Rectal smooth muscle tissue (tissue), 1 donor: ENCODE data around the gene NAA15.
A peak's percentile ranks its signal among the peaks of the same experiment; 100 is the strongest.
"Not testable (repeated sequence)": the region's sequence is repeated elsewhere in the genome, so short reads cannot be mapped to it uniquely, and the experiment has no call there.

ENCODE experiments used
- H3K27ac ChIP-seq: one replicate; pipeline ENCODE4 v1.7.0; 2013; ENCODE audit warnings: low read depth, low read length, inconsistent platforms
- H3K27me3 ChIP-seq: one replicate; pipeline ENCODE4 v1.7.0; 2013; ENCODE audit warnings: low read length; ENCODE audit not compliant: control insufficient read depth, insufficient read depth
- H3K36me3 ChIP-seq: one replicate; pipeline ENCODE4 v1.7.0; 2013; ENCODE audit warnings: low read length; ENCODE audit not compliant: control insufficient read depth, insufficient read depth
- H3K4me1 ChIP-seq: one replicate; pipeline ENCODE4 v1.7.0; 2013; ENCODE audit warnings: low read length; ENCODE audit not compliant: control insufficient read depth, insufficient read depth
- H3K4me3 ChIP-seq: one replicate; pipeline ENCODE4 v1.7.0; 2013; ENCODE audit warnings: low read length
- H3K9ac ChIP-seq: one replicate; pipeline ENCODE4 v1.7.0; 2013; ENCODE audit warnings: low read length

Gene NAA15

DNA sequence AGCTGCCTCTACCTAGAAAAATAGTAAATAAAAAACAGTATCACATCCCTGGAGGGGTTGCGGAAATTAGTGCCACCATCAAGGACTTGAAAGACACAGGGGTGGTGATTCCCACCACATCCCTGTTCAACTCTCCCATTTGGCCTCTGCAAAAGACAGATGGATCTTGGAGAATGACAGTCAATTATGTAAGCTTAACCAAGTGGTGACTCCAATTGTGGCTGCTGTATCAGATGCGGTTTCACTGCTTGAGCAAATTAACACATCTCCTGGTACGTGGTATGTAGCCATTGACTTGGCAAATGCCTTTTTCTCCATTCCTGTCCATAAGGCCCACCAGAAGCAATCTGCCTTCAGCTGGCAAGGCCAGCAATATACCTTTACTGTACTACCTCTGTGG is 143.6 kb downstream of the NAA15 start:
- H3K9ac ChIP-seq, H3K4me3 ChIP-seq, H3K27me3 ChIP-seq, H3K27ac ChIP-seq, H3K4me1 ChIP-seq, H3K36me3 ChIP-seq: not testable (repeated sequence)

DNA sequence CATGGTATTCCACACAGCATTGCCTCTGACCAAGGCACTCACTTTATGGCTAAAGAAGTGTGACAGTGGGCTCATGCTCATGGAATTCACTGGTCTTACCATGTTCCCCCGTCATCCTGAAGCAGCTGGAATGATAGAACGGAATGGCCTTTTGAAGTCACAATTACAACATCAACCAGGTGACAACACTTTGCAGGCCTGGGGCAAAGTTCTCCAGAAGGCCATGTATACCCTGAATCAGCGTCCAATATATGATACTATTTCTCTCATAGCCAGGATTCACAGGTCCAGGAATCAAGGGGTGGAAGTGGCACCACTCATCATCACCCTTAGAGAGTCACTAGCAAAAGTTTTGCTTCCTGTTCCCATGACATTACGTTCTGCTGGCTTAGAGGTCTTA is 145.8 kb downstream of the NAA15 start:
- not testable (repeated sequence) for H3K36me3 ChIP-seq, H3K4me3 ChIP-seq, H3K27ac ChIP-seq, H3K4me1 ChIP-seq, H3K27me3 ChIP-seq, H3K9ac ChIP-seq

DNA sequence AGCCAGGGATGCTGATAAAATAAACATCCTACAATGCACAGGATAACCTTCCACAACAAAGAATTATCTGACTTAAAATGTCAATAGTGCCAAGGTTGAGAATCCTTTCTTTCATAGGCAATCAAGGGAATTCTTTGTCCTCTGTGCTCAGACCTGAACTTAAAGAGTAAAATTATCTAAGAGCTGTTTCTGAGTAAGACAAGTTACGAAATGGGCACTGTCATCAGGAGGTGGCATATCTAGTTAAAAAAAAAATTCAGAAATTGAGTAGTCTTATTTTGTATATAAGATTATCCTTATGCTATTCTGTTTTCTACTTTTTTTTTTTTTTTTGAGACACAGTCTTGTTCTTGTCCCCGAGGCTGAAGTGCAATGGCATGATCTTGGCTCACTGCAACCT is 149.3 kb downstream of the NAA15 start:
- Histone ChIP-seq H3K27me3 (no peaks in the 10 kb centered on the region), H3K36me3 (peaks cover 3% of the 10 kb centered on the region), H3K4me1 (peaks cover 4% of the 10 kb centered on the region), H3K27ac (no peak overlapping the region), H3K9ac (no peak overlapping the region), H3K4me3 (no peak overlapping the region)

- no peak overlapping the region for H3K9ac ChIP-seq
- no peak overlapping the region for H3K27ac ChIP-seq
- peaks cover 9% of the 10 kb centered on the region for H3K4me1 ChIP-seq
- peaks cover 3% of the 10 kb centered on the region for H3K36me3 ChIP-seq
- no peak overlapping the region for H3K4me3 ChIP-seq
- no peaks in the 10 kb centered on the region for H3K27me3 ChIP-seq
Measured at GRCh38 chr4:139451997-139452396, 150.7 kb downstream of the NAA15 start.

- Histone ChIP-seq H3K4me3 (peak overlapping the region; percentile 96), H3K4me1 (peaks cover 9% of the 10 kb centered on the region), H3K9ac (peak overlapping the region; percentile 66), H3K36me3 (peaks cover 3% of the 10 kb centered on the region), H3K27ac (peak overlapping the region; percentile 98), H3K27me3 (no peaks in the 10 kb centered on the region)
Measured at GRCh38 chr4:139453041-139453370, 151.7 kb downstream of the NAA15 start.

- H3K27ac ChIP-seq: peak overlapping the region; percentile 98
- peaks cover 3% of the 10 kb centered on the region for H3K36me3 ChIP-seq
- peak overlapping the region; percentile 66 for H3K9ac ChIP-seq
- H3K27me3 ChIP-seq: no peaks in the 10 kb centered on the region
- H3K4me3 ChIP-seq: peak overlapping the region; percentile 96
- peaks cover 9% of the 10 kb centered on the region for H3K4me1 ChIP-seq
Measured at GRCh38 chr4:139453371-139454110, 152.2 kb downstream of the NAA15 start.

- Histone ChIP-seq H3K4me1 (peaks cover 9% of the 10 kb centered on the region), H3K36me3 (peaks cover 3% of the 10 kb centered on the region), H3K27ac (peak within 1 kb of the TSS; percentile 98), H3K27me3 (no peaks in the 10 kb centered on the region), H3K4me3 (peak within 1 kb of the TSS; percentile 96), H3K9ac (peak within 1 kb of the TSS; percentile 89)
Measured at GRCh38 chr4:139454111-139455045, 153.1 kb downstream of the NAA15 start, which contains the start of gene RAB33B. Gene RAB33B, plus strand, starts transcription at chr4:139454121. Its CDS starts 75 bp downstream, at chr4:139454196.

DNA sequence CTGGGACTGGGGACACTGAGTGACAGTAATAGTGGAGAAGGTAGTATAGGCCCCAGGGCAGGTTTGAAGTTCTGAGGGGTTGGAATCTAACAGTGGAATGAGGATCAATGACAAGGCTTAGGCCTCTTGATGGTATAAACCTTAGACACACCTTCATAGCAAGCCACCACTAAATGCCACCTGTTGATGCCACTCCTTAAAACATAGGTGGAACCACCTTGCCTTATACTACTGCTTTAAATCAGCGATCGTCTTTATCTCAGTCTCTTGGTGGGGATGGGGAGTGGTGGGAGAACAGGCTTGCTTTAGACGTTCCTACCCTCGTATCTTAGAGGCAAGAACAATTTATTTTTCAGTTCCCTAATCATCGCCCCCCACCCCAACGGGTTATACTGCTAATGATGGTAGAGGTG is 153.8 kb downstream of the NAA15 start:
- Histone ChIP-seq H3K27ac (no peak overlapping the region), H3K36me3 (peaks cover 3% of the 10 kb centered on the region), H3K4me1 (peaks cover 9% of the 10 kb centered on the region), H3K9ac (no peak overlapping the region), H3K27me3 (no peaks in the 10 kb centered on the region), H3K4me3 (peak overlapping the region; percentile 96)

DNA sequence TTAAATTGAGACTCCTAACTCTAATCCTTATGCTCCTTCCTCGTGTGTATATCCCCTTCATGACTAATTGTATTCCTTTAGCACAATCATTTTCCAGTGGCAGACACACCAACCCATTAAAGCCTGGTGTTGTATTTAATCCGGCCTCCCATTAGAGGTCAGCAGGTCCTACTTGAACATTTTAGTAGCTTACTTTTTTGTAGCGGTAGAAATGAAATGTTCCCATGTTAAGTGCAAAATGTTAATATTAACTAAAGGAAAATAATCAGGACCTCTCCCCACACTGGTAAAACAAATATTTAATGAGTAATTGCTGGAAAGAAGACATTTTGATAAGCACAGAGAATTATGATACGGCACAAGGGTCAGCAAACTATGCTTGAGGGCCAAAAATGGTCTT is 156.0 kb downstream of the NAA15 start:
- Histone ChIP-seq H3K9ac (no peak overlapping the region), H3K36me3 (peaks cover 3% of the 10 kb centered on the region), H3K4me3 (no peak overlapping the region), H3K27me3 (no peaks in the 10 kb centered on the region), H3K4me1 (peaks cover 9% of the 10 kb centered on the region), H3K27ac (no peak overlapping the region)

DNA sequence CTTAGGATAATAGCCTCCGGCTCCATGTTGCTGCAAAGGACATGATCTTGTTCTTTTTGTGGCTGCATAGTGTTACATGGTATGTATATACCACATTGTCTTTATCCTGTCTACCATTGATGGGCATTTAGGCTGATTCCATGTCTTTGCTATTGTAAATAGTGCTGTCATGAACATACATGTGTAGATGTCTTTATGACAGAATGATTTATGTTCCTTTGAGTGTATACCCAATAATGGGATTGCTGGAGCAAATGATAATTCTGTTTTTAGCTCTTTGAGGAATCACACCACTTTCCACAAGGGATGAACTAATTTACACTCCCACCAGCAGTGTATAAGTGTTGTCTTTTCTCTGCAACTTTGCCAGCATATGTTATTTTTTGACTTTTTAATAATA is 157.2 kb downstream of the NAA15 start:
- Histone ChIP-seq H3K4me3 (no peak overlapping the region), H3K36me3 (peaks cover 3% of the 10 kb centered on the region), H3K27me3 (no peaks in the 10 kb centered on the region), H3K4me1 (peaks cover 4% of the 10 kb centered on the region), H3K9ac (no peak overlapping the region), H3K27ac (no peak overlapping the region)

GRCh38 chr4:139458999-139459398 is 157.7 kb downstream of the NAA15 start:
- Histone ChIP-seq H3K36me3 (peaks cover 3% of the 10 kb centered on the region), H3K27ac (no peak overlapping the region), H3K9ac (no peak overlapping the region), H3K4me3 (no peak overlapping the region), H3K27me3 (no peaks in the 10 kb centered on the region), H3K4me1 (peaks cover 4% of the 10 kb centered on the region)

- Histone ChIP-seq H3K4me1 (peaks cover 4% of the 10 kb centered on the region), H3K27me3 (no peaks in the 10 kb centered on the region), H3K27ac (no peak overlapping the region), H3K9ac (no peak overlapping the region), H3K4me3 (no peak overlapping the region), H3K36me3 (no peaks in the 10 kb centered on the region)
Measured at GRCh38 chr4:139460565-139460964, 159.3 kb downstream of the NAA15 start.
